ENCODE data around the gene CFAP299. TPM values are rescaled to one million over a fixed set of nuclear protein-coding genes. Genes with fewer than 3 reads are reported as not detected.
A peak's percentile ranks its signal among the peaks of the same experiment; 100 is the strongest.
"Not testable (repeated sequence)": the region's sequence is repeated elsewhere in the genome, so short reads cannot be mapped to it uniquely, and the experiment has no call there.

The CFAP299 gene
- total and polyA plus RNA-seq, 10 donors = 0.11 TPM; not detected in 9

- H3K4me1 ChIP-seq = no peaks in the 10 kb centered on the region
- H3K4me3 ChIP-seq = no peak overlapping the region
- no peaks in the 10 kb centered on the region for H3K27me3 ChIP-seq (replicated peaks in 1 of 7)
- H3K36me3 ChIP-seq = no peaks in the 10 kb centered on the region
- no peak for TF ChIP-seq POLR2A (IDR thresholded peaks at IDR 0.05)
- no peak for TF ChIP-seq CTCF (IDR thresholded peaks at IDR 0.05 in 8 of 11, conservative IDR thresholded peaks at IDR 0.05 in 3 of 11)
- no peak for TF ChIP-seq POLR2AphosphoS5 (IDR thresholded peaks at IDR 0.05)
- intact Hi-C loops (cut with DNase I; ENCODE audit: low total_unique reads) = no loop called here
- no peak overlapping the region for H3K27ac ChIP-seq
- WGBS, 5 donors = 70 to 84% (median 81%) methylated on average over 4 of the region's 4 CpGs
- DNase-seq = no peak
- H3K9me3 ChIP-seq = no peaks in the 10 kb centered on the region
These were observed 89.9 kb downstream of the CFAP299 start for GRCh38 chr4:80425124-80426100.

- WGBS, 5 donors = 75 to 88% (median 77%) methylated on average over 5 of the region's 5 CpGs
- H3K9me3 ChIP-seq = no peaks in the 10 kb centered on the region
- no peak for DNase-seq
- no peaks in the 10 kb centered on the region for H3K27me3 ChIP-seq (replicated peaks in 1 of 7)
- H3K36me3 ChIP-seq = no peaks in the 10 kb centered on the region
- no peaks in the 10 kb centered on the region for H3K4me1 ChIP-seq
- no peak overlapping the region for H3K27ac ChIP-seq
- intact Hi-C loops (cut with DNase I; ENCODE audit: low total_unique reads) = no loop called here
- TF ChIP-seq CTCF (IDR thresholded peaks at IDR 0.05 in 8 of 11, conservative IDR thresholded peaks at IDR 0.05 in 3 of 11) (no peak), POLR2A (IDR thresholded peaks at IDR 0.05) (no peak), POLR2AphosphoS5 (IDR thresholded peaks at IDR 0.05) (no peak)
- no peak overlapping the region for H3K4me3 ChIP-seq
These were observed 95.9 kb downstream of the CFAP299 start for GRCh38 chr4:80431203-80431965.

GRCh38 chr4:80434238-80434637 is 98.7 kb downstream of the CFAP299 start:
- Histone ChIP-seq H3K9me3 (no peaks in the 10 kb centered on the region), H3K4me1 (no peaks in the 10 kb centered on the region), H3K27me3 (replicated peaks in 1 of 7) (peaks cover 0 to 2% (median 0%) of the 10 kb centered on the region in 7 donors), H3K4me3 (no peak overlapping the region), H3K27ac (no peak overlapping the region), H3K36me3 (no peaks in the 10 kb centered on the region)
- intact Hi-C loops (cut with DNase I; ENCODE audit: low total_unique reads) = no loop called here
- 43 to 94% (median 83%) methylated on average over 1 of the region's 1 CpG for WGBS, 5 donors
- TF ChIP-seq POLR2A (IDR thresholded peaks at IDR 0.05) = no peak
- TF ChIP-seq CTCF (IDR thresholded peaks at IDR 0.05 in 8 of 11, conservative IDR thresholded peaks at IDR 0.05 in 3 of 11) = no peak
- no peak for TF ChIP-seq POLR2AphosphoS5 (IDR thresholded peaks at IDR 0.05)
- no peak for DNase-seq

GRCh38 chr4:80438016-80438415 is 102.5 kb downstream of the CFAP299 start:
- Histone ChIP-seq H3K4me3 (no peak overlapping the region), H3K36me3 (no peaks in the 10 kb centered on the region), H3K9me3 (peaks cover 0 to 21% (median 13%) of the 10 kb centered on the region in 8 donors), H3K27me3 (replicated peaks in 1 of 7) (peaks cover 0 to 6% (median 0%) of the 10 kb centered on the region in 7 donors), H3K27ac (no peak overlapping the region), H3K4me1 (no peaks in the 10 kb centered on the region)
- intact Hi-C loops (cut with DNase I; ENCODE audit: low total_unique reads) = no loop called here
- DNase-seq = no peak
- WGBS, 5 donors = 23 to 34% (median 26%) methylated on average over 1 of the region's 1 CpG
- TF ChIP-seq POLR2AphosphoS5 (IDR thresholded peaks at IDR 0.05) (no peak), POLR2A (IDR thresholded peaks at IDR 0.05) (no peak), CTCF (IDR thresholded peaks at IDR 0.05 in 8 of 11, conservative IDR thresholded peaks at IDR 0.05 in 3 of 11) (no peak)

GRCh38 chr4:80439294-80440061 is 103.9 kb downstream of the CFAP299 start:
- H3K4me3 ChIP-seq; H3K27me3 ChIP-seq (replicated peaks in 1 of 7); intact Hi-C loops (cut with DNase I; ENCODE audit: low total_unique reads); H3K36me3 ChIP-seq; H3K4me1 ChIP-seq: not testable (repeated sequence)
- peak overlapping the region in 4 of 8 donors; percentile 8 to 60 (median 29) for H3K27ac ChIP-seq
- DNase-seq = peak; percentile 76
- peaks cover 0 to 23% (median 14%) of the 10 kb centered on the region in 8 donors for H3K9me3 ChIP-seq
- WGBS, 5 donors = 70 to 78% (median 72%) methylated on average over 13 to 14 of the region's 14 CpGs
